Skeletal muscle tissue (tissue), 4 donors: ENCODE data around the gene CMBL. TPM values are rescaled to one million over a fixed set of nuclear protein-coding genes. Genes with fewer than 3 reads are reported as not detected.
A peak's percentile ranks its signal among the peaks of the same experiment; 100 is the strongest.
"Not testable (repeated sequence)": the region's sequence is repeated elsewhere in the genome, so short reads cannot be mapped to it uniquely, and the experiment has no call there.

ENCODE experiments used
- H3K27ac ChIP-seq: one replicate; pipeline ENCODE4 v1.7.0; 2013; ENCODE audit warnings: mild to moderate bottlenecking, low read depth, low read length, inconsistent platforms
- H3K27me3 ChIP-seq, 3 donors: one replicate each; pipeline ENCODE4 v1.7.0; 2013; ENCODE audit warnings: low read length in 3 of 3; ENCODE audit not compliant: control insufficient read depth in 3 of 3, insufficient read depth in 3 of 3
- H3K36me3 ChIP-seq, 3 donors: one replicate each; pipeline ENCODE4 v1.7.0; 2013; ENCODE audit warnings: low read length in 3 of 3; ENCODE audit not compliant: control insufficient read depth in 3 of 3, insufficient read depth in 3 of 3
- H3K4me1 ChIP-seq, 3 donors: one replicate each; pipeline ENCODE4 v1.7.0; 2013; ENCODE audit warnings: low read length in 3 of 3, mild to moderate bottlenecking in 3 of 3; ENCODE audit not compliant: control insufficient read depth in 3 of 3, insufficient read depth in 3 of 3
- H3K4me3 ChIP-seq, 3 donors: one replicate each; pipeline ENCODE4 v1.7.0; 2013; ENCODE audit warnings: low read length in 3 of 3
- H3K9ac ChIP-seq, 3 donors: one replicate each; pipeline ENCODE4 v1.7.0; 2013; ENCODE audit warnings: low read length in 3 of 3, mild to moderate bottlenecking in 3 of 3, moderate library complexity in 2 of 3, low read depth in 1 of 3
- H3K9me3 ChIP-seq, 3 donors: one replicate each; pipeline ENCODE4 v1.7.0; 2013; ENCODE audit warnings: low read length in 3 of 3; ENCODE audit not compliant: control insufficient read depth in 3 of 3
- total RNA-seq: library from RNA; depleted of rRNA; stranded (reverse); fragments of >200 nt; gene quantifications from one replicate; pipeline ENCODE4 v1.2.3, GENCODE V29; 2014
- donor health status: Osteomylitis.

CMBL gene
- total RNA-seq, 1 donor from 2014 or later = 34.4 TPM

DNA sequence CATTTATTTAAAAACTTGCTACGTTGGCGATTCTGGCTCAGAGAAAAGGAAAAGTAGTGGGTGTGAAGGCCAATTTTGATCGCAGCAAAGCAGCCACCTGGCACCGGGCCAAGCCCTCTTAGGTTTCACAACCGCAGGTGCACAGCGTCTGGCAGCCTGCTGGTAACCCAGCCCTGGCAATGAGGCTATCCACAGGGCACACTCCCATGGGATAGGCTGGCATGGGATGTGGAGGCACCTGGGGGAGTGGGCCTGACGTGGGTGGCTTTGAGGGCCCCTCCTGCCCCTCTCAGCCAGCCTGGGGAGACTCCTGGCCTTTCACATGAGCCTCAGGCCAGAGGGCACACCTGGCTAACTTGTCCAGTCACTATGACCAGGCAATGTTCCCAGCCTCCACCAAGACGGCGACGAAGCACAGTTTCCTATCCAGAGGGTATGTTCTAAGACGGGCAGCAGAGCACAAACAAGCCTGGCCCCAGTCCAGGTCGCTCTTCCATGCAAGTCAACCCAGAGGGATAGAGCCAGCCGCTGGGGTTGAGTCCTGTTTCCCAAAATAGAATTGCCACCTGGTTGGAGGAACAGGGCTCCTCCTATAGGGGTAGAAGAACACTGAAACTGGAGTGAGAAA, 19.0 kb downstream of the CMBL start:
- peak overlapping the region; percentile 98 for H3K27ac ChIP-seq
- H3K9me3 ChIP-seq = no peaks in the 10 kb centered on the region
- peak overlapping the region; percentile 58 to 83 (median 75) for H3K9ac ChIP-seq
- peaks cover 38 to 63% (median 47%) of the 10 kb centered on the region in 3 donors for H3K4me1 ChIP-seq
- H3K36me3 ChIP-seq = peaks cover 0 to 15% (median 2%) of the 10 kb centered on the region in 3 donors
- H3K27me3 ChIP-seq = no peaks in the 10 kb centered on the region
- peak overlapping the region in 2 of 3 donors; percentile 41 to 52 for H3K4me3 ChIP-seq

DNA sequence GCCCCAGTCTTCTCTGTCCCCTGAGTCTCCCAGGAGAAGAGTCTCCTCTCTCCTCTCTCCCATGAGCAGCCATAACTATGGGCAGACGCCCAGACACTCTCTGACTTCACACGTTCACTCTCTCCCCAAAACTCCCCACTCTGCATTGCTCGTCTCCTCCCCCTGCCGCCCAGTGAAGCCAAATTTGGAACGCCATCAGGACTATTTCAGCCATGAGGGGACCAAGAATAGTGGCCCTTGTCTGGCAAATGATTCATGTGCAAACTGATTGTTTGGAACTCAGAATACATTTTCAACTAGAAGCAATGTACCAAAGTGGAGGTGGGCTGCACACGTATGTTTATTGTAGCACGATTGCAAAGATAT, 20.9 kb downstream of the CMBL start:
- H3K36me3 ChIP-seq = peaks cover 0 to 13% (median 2%) of the 10 kb centered on the region in 3 donors
- peak overlapping the region; percentile 18 to 49 (median 25) for H3K4me3 ChIP-seq
- H3K27ac ChIP-seq = peak overlapping the region; percentile 82

DNA sequence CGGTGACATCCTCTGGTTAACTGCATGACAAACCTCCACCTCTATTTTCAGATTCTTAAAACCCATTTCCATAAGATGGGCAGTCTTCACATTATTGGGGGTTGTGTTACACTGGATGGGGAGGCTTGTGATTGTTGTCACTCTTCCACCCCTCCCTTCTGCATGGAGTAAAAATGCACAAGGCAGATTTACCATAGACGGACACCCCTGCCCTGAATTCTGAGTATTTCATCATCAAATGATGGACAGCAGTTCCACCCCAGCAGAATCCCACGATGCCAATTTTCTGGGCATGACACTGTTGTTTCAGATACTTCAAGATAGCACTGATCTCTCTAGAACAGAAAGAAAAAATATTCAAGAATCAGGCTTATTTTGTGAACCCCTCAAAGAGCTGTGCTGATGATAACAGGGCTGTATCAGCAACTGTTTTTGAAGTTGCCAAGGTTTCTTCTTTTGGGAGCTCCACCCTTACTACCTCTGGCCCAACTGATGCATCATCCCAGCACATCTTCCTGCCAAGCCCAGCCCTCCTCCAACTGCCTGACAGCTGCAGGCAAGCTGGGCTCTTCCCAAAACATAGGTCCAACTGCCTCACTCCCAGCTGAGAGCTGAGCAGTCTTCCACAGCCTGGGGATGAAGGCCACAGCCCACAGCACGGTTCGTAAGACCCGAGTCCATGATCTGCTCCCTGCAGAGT, 21.4 kb downstream of the CMBL start:
- Histone ChIP-seq H3K4me1 (peaks cover 38 to 59% (median 43%) of the 10 kb centered on the region in 3 donors), H3K27me3 (no peaks in the 10 kb centered on the region), H3K4me3 (peak overlapping the region; percentile 18 to 49 (median 25)), H3K36me3 (peaks cover 2 to 17% (median 3%) of the 10 kb centered on the region in 3 donors), H3K9me3 (no peaks in the 10 kb centered on the region), H3K9ac (peak overlapping the region in 2 of 3 donors; percentile 28 to 66), H3K27ac (peak overlapping the region; percentile 82)

More for the DNA sequence above, 20.9 kb downstream of the CMBL start:
- Histone ChIP-seq H3K4me1 (peaks cover 38 to 63% (median 47%) of the 10 kb centered on the region in 3 donors), H3K9me3 (no peaks in the 10 kb centered on the region), H3K9ac (peak overlapping the region in 2 of 3 donors; percentile 28 to 66), H3K27me3 (no peaks in the 10 kb centered on the region)

DNA sequence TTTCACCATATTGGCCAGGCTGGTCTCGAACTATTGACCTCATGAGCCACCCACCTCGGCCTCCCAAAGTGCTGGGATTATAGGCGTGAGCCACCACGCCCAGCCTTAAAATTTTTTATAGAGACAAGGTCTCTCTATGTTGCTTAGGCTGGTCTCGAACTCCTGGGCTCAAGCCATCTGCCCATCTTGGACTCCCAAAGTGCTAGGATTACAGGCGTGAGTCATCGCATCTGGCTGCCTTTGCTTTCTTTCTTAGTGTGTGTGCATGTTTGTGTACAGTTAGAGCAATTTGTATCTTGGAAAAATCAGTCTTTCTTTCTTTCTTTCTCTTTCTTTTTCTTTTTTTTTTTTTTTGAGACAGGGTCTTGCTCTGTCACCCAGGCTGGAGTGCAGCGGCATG, 22.3 kb downstream of the CMBL start:
- peak overlapping the region; percentile 82 for H3K27ac ChIP-seq
- H3K36me3 ChIP-seq = peaks cover under 1 to 22% (median 8%) of the 10 kb centered on the region in 3 donors
- not testable (repeated sequence) for H3K4me3 ChIP-seq, H3K9ac ChIP-seq, H3K27me3 ChIP-seq, H3K9me3 ChIP-seq
- peaks cover 35 to 49% (median 39%) of the 10 kb centered on the region in 3 donors for H3K4me1 ChIP-seq

DNA sequence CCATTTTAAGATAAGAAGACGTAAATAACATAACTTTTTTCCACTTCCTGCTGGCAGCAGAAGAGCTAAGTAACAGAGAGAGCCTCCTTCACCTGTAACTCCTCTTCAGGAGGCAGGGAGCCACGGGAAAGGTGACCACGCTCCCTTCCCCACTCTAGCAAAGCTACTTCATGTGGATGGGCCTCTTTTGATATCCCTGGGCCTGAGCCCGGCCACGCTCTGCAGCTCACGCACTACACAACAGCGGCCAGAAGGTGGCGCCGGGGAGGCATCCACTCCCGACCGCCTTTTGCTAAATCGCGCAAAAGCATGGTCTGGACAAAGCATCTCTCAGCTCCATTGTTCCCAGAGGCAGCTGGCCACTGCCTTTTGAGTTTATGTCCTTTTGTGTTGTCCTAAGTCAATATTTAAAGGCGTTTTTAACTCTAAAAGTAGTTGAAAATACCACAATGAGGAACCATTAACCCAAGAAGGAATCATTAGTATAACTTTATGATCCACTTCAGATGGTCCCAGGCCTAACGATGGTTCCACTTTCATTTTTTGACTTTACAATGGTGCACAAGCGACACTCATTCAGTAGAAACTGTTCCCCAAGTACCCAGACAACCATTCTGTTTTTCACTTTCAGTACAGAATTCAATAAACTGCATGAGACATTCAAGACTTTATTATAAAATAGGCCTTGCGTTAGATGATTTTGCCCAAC, 23.6 kb downstream of the CMBL start:
- Histone ChIP-seq H3K27me3 (no peaks in the 10 kb centered on the region), H3K27ac (no peak overlapping the region), H3K9me3 (no peaks in the 10 kb centered on the region), H3K4me3 (no peak overlapping the region), H3K4me1 (peaks cover 23 to 36% (median 30%) of the 10 kb centered on the region in 3 donors), H3K36me3 (peaks cover 2 to 23% (median 13%) of the 10 kb centered on the region in 3 donors), H3K9ac (no peak overlapping the region)

DNA sequence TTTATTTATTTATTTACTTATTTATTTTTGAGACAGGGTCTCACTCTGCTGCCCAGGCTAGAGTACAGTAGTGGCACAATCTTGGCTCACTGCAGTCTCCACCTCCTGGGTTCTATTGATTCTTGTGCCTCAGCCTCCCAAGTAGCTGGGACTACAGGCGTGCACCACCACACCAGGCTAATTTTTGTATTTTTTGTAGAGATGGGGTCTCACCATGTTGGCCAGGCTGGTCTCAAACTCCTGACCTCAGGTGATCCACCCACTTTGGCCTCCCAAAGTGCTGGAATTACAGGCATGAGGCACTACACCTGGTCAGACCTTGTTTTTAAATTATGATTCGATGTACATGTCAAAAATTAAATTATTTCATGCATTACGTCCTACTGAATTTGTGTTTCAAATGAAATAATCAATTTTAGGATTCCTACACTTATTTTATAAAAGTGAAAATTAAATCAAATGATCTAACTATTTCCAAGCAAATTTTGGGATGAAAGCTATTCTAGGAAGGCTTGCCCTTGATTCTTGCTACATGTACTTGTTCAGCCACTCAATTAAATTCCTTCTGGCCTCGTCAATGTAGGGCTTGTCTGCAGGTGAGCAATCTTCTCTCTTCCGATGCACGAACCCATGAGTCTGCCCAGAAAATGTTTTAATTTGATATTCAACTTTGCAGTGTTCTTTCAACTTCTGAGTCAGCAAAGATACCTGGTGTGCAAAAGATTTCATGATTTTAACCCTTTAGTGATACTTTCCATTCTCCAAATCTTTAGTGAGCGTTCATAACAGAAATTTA, 27.6 kb downstream of the CMBL start:
- Histone ChIP-seq H3K9ac (no peak overlapping the region), H3K9me3 (no peaks in the 10 kb centered on the region), H3K4me3 (no peak overlapping the region), H3K4me1 (peaks cover 0 to 2% (median 0%) of the 10 kb centered on the region in 3 donors), H3K27ac (no peak overlapping the region), H3K36me3 (peaks cover 6 to 29% (median 29%) of the 10 kb centered on the region in 3 donors), H3K27me3 (no peaks in the 10 kb centered on the region)

DNA sequence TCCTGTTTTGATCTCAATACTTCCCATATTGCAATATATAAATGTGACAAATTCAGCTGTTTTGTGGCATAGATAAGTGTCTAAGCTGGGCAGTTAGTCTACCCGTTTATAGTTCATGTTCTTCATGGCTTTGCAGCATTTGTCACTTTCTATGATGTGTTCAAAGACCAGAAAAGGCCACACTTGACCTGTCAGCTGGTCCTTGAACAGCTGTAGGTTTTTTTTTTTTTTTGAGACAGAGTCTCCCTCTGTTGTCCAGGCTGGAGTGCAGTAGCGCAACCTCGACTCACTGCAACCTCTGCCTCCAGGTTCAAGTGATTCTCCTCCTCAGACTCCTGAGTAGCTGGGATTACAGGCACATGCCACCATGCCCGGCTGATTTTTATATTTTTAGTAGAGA, 28.4 kb downstream of the CMBL start:
- H3K27ac ChIP-seq = no peak overlapping the region
- H3K4me3 ChIP-seq = no peak overlapping the region
- H3K9ac ChIP-seq = no peak overlapping the region
- H3K4me1 ChIP-seq = no peaks in the 10 kb centered on the region
- H3K27me3 ChIP-seq = no peaks in the 10 kb centered on the region
- peaks cover 6 to 29% (median 29%) of the 10 kb centered on the region in 3 donors for H3K36me3 ChIP-seq
- H3K9me3 ChIP-seq = no peaks in the 10 kb centered on the region

DNA sequence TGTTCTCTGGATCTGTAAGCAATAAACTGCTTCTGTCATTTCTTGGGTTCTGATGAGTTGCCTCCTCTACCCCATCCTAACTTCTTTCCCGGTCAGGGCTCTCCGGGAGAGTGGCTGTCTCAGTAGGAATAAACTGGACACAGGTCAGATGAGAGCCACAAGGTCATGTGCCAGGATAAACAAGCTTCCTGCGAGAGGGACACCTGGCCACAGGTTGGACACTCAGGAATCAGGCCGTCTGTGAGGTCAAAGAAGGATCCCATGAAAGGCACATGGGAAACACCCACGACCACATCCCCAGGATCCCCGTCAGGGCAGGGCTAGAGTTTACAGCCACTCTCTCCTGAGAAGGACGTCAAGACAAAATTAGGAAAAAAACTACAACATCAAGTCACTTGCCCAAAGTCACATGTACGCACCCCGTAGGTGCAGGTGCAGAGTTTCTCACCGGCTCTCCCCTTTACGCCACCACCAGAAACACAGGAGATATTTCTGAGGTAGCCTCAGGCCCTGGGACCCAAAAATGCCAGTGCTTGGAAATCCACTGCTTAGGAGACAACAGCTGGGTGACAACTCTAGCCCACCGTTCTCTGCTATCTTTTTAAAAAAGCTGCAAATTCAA, 28.9 kb downstream of the CMBL start:
- Histone ChIP-seq H3K27ac (no peak overlapping the region), H3K36me3 (peaks cover 6 to 29% (median 29%) of the 10 kb centered on the region in 3 donors), H3K4me1 (no peaks in the 10 kb centered on the region), H3K9ac (no peak overlapping the region), H3K27me3 (no peaks in the 10 kb centered on the region), H3K9me3 (no peaks in the 10 kb centered on the region), H3K4me3 (no peak overlapping the region)
